Nephron progenitor cell (in vitro differentiated cells): ENCODE data around the gene STK25.

Source experiments
- DNase-seq: peaks from one replicate; pipeline ENCODE4 v3.0.0; 2021
- H3K27ac Mint-ChIP-seq: 2 replicates; pipeline ENCODE4 v1.8.0; 2021; ENCODE audit warnings: mild to moderate bottlenecking, moderate library complexity, mixed read lengths
- H3K27me3 Mint-ChIP-seq: 2 replicates; pipeline ENCODE4 v1.8.0; 2021; ENCODE audit warnings: mild to moderate bottlenecking, low read depth, mixed read lengths; ENCODE audit not compliant: poor library complexity
- H3K36me3 Mint-ChIP-seq: 2 replicates; pipeline ENCODE4 v1.8.0; 2021; ENCODE audit warnings: low read depth, mixed read lengths
- H3K4me1 Mint-ChIP-seq: 2 replicates; pipeline ENCODE4 v1.8.0; 2021; ENCODE audit warnings: mixed read lengths
- H3K4me3 Mint-ChIP-seq: 2 replicates; pipeline ENCODE4 v1.8.0; 2021; ENCODE audit warnings: mild to moderate bottlenecking, moderate library complexity, mixed read lengths
- H3K9me3 Mint-ChIP-seq: 2 replicates; pipeline ENCODE4 v1.8.0; 2021; ENCODE audit warnings: mild to moderate bottlenecking, moderate library complexity, mixed read lengths
- CTCF ChIP-seq: fragments of 200-600 bp; sonication (generic); IDR thresholded peaks from 2 replicates; pipeline ENCODE4 v1.5.0; 2021; ENCODE audit warnings: antibody characterized with exemption

Gene STK25

DNA sequence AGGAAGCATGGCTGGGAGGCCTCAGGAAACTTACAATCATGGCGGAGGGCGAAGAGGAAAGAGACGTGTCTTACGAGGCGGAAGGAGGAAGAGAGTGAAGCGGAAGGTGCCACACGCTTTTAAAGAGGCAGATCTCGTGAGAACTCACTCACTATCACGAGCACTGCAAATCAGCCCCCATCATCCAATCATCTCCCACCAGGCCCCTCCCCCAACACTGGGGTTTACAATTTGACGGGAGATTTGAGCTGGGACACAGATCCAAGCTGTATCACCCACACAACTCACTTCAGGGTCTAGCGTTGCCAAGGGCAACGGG is 45.1 kb upstream of the STK25 start:
- H3K27ac Mint-ChIP-seq: no peak overlapping the region
- no peak for DNase-seq
- H3K36me3 Mint-ChIP-seq: peaks cover 5% of the 10 kb centered on the region
- peaks cover 25% of the 10 kb centered on the region for H3K9me3 Mint-ChIP-seq
- peaks cover 45% of the 10 kb centered on the region for H3K27me3 Mint-ChIP-seq
- peaks cover 13% of the 10 kb centered on the region for H3K4me1 Mint-ChIP-seq
- TF ChIP-seq CTCF: no peak
- no peak overlapping the region for H3K4me3 Mint-ChIP-seq

DNA sequence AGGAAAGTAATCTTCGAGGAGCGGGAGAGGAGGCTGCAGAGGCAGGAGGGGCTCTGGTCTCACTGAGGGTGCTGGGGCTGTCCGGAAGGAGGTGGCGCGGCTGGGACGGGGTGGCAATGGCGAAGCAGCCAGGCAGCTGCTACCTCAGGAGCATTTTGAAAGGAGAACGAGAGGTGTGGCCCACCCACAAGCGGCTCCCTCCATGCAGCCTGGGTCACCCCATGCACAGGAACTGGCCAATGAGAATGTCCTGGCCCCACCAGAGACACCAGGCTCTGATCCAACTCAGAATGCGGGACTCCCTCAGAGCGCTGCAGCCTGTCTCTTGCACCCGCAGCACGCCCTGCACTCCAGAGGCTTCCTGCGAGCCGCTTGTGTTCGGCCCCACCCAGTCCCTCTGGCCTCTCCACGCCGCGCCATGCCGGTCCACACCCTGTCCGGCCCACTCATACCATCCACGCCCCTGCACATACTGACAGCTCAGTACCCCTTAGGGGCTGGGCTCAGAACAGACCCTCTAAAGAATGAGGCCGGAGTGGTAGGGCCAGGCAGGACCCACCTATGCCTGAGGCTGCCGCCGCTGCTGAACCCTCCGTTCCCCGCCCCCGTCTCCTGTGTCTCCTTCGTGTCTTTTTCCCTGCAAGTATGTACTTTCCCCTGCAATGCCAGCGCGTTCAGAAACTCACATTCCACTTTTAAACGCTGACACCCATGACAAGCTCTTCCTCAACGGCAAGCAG is 43.8 kb upstream of the STK25 start:
- peaks cover 5% of the 10 kb centered on the region for H3K36me3 Mint-ChIP-seq
- no peak for TF ChIP-seq CTCF
- no peak overlapping the region for H3K27ac Mint-ChIP-seq
- no peak for DNase-seq
- H3K27me3 Mint-ChIP-seq: peaks cover 32% of the 10 kb centered on the region
- peaks cover 9% of the 10 kb centered on the region for H3K4me1 Mint-ChIP-seq
- H3K9me3 Mint-ChIP-seq: peaks cover 15% of the 10 kb centered on the region
- H3K4me3 Mint-ChIP-seq: no peak overlapping the region

- peaks cover 9% of the 10 kb centered on the region for H3K4me1 Mint-ChIP-seq
- peaks cover 26% of the 10 kb centered on the region for H3K27me3 Mint-ChIP-seq
- no peak for DNase-seq
- H3K4me3 Mint-ChIP-seq: no peak overlapping the region
- TF ChIP-seq CTCF: no peak
- H3K9me3 Mint-ChIP-seq: peaks cover 9% of the 10 kb centered on the region
- no peak overlapping the region for H3K27ac Mint-ChIP-seq
- no peaks in the 10 kb centered on the region for H3K36me3 Mint-ChIP-seq
Measured at GRCh38 chr2:241551599-241551997, 43.2 kb upstream of the STK25 start.

- no peak overlapping the region for H3K4me3 Mint-ChIP-seq
- no peak overlapping the region for H3K27ac Mint-ChIP-seq
Measured at GRCh38 chr2:241550616-241551580, 42.5 kb upstream of the STK25 start.

DNA sequence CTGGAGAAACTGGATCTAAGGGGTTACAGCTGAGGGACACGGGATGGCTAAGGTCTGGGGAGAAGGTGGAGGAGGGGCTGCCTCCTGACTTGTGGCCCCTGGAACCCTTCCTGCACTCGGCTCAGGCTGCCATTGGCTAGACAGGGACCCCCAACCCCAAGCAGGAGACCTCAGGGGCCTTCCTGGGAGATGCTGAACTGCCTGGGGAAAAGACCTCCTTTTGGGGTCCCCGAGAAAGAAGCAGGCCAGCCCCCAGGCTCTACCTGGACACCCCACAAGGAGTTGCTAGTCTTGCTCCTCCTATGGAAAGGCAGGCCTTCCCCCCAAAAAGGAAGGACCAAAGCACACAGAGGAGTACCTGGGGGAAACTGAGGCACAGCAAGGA is 40.1 kb upstream of the STK25 start:
- DNase-seq: no peak
- H3K36me3 Mint-ChIP-seq: no peaks in the 10 kb centered on the region
- peaks cover 9% of the 10 kb centered on the region for H3K27me3 Mint-ChIP-seq
- H3K27ac Mint-ChIP-seq: no peak overlapping the region
- H3K4me3 Mint-ChIP-seq: no peak overlapping the region
- peaks cover 9% of the 10 kb centered on the region for H3K4me1 Mint-ChIP-seq
- TF ChIP-seq CTCF: no peak
- no peaks in the 10 kb centered on the region for H3K9me3 Mint-ChIP-seq

More at GRCh38 chr2:241550616-241551580, 42.5 kb upstream of the STK25 start:
- Mint-ChIP-seq H3K4me1 (peaks cover 9% of the 10 kb centered on the region), H3K27me3 (peaks cover 19% of the 10 kb centered on the region), H3K36me3 (no peaks in the 10 kb centered on the region), H3K9me3 (peaks cover 4% of the 10 kb centered on the region)
- no peak for DNase-seq
- no peak for TF ChIP-seq CTCF
